H9 (cell line): ENCODE measurements around the gene BOD1L1. TPM values are rescaled to one million over a fixed set of nuclear protein-coding genes. Genes with fewer than 3 reads are reported as not detected.

Experiments used
- DNase-seq: peaks from one replicate; pipeline ENCODE4 v3.0.0-alpha.2; 2017
- H2AFZ ChIP-seq: one replicate; pipeline ENCODE4 v1.6.1; 2013; ENCODE audit warnings: mild to moderate bottlenecking, low read length, control low read depth, moderate library complexity
- H2AK5ac ChIP-seq: 2 replicates; pipeline ENCODE4 v1.6.1; 2013; ENCODE audit warnings: low read length, control low read depth, mixed read lengths; ENCODE audit not compliant: insufficient read length
- H2BK120ac ChIP-seq: one replicate; pipeline ENCODE4 v1.6.1; 2013; ENCODE audit warnings: low read depth, mild to moderate bottlenecking, low read length, control low read depth, inconsistent platforms; ENCODE audit not compliant: poor library complexity, severe bottlenecking
- H2BK12ac ChIP-seq: 2 replicates; pipeline ENCODE4 v1.6.1; 2013; ENCODE audit warnings: low read length, control low read depth, mixed read lengths, low read depth; ENCODE audit not compliant: insufficient read length
- H2BK15ac ChIP-seq: 2 replicates; pipeline ENCODE4 v1.6.1; 2013; ENCODE audit warnings: low read depth, low read length, control low read depth
- H2BK20ac ChIP-seq: one replicate; pipeline ENCODE4 v1.6.1; 2013; ENCODE audit warnings: low read depth, mild to moderate bottlenecking, low read length, control low read depth, inconsistent platforms; ENCODE audit not compliant: poor library complexity, severe bottlenecking
- H2BK5ac ChIP-seq: 2 replicates; pipeline ENCODE4 v1.6.1; 2013; ENCODE audit warnings: low read length, control low read depth, mixed read lengths; ENCODE audit not compliant: insufficient read length
- H3K14ac ChIP-seq: 2 replicates; pipeline ENCODE4 v1.6.1; 2013; ENCODE audit warnings: low read length, control low read depth; ENCODE audit not compliant: insufficient read depth
- H3K18ac ChIP-seq: 2 replicates; pipeline ENCODE4 v1.6.1; 2013; ENCODE audit warnings: low read depth, mild to moderate bottlenecking, mixed read lengths, low read length, control low read depth; ENCODE audit not compliant: insufficient read length
- H3K23ac ChIP-seq: 2 replicates; pipeline ENCODE4 v1.6.1; 2013; ENCODE audit warnings: low read length, control low read depth, mixed read lengths, low read depth; ENCODE audit not compliant: insufficient read length
- H3K23me2 ChIP-seq: 2 replicates; pipeline ENCODE4 v1.6.1; 2013; ENCODE audit warnings: low read depth, mild to moderate bottlenecking, mixed read lengths, low read length, control low read depth; ENCODE audit not compliant: insufficient read length, poor library complexity, severe bottlenecking
- H3K27ac ChIP-seq: 2 replicates; pipeline ENCODE4 v1.5.1; 2013; ENCODE audit warnings: low read length, control low read depth, mixed read lengths, low read depth; ENCODE audit not compliant: insufficient read length
- H3K27me3 ChIP-seq: 2 replicates; pipeline ENCODE4 v1.6.1; 2013; ENCODE audit warnings: low read length, control low read depth, inconsistent platforms; ENCODE audit not compliant: insufficient read depth
- H3K4ac ChIP-seq: 2 replicates; pipeline ENCODE4 v1.6.1; 2013; ENCODE audit warnings: low read depth, mild to moderate bottlenecking, control low read depth, inconsistent platforms, low read length, moderate library complexity
- H3K4me1 ChIP-seq: 2 replicates; pipeline ENCODE4 v1.6.1; 2013; ENCODE audit warnings: low read length, control low read depth, inconsistent platforms; ENCODE audit not compliant: insufficient read depth
- H3K4me2 ChIP-seq: 2 replicates; pipeline ENCODE4 v1.6.1; 2013; ENCODE audit warnings: low read length, control low read depth, mixed read lengths; ENCODE audit not compliant: insufficient read length, insufficient read depth
- H3K56ac ChIP-seq: 2 replicates; pipeline ENCODE4 v1.6.1; 2013; ENCODE audit warnings: low read depth, mild to moderate bottlenecking, mixed read lengths, low read length, control low read depth; ENCODE audit not compliant: insufficient read length
- H3K79me1 ChIP-seq: 2 replicates; pipeline ENCODE4 v1.6.1; 2013; ENCODE audit warnings: low read depth, mild to moderate bottlenecking, moderate library complexity, low read length, control low read depth, inconsistent platforms; ENCODE audit not compliant: insufficient read depth, poor library complexity, severe bottlenecking
- H3K79me2 ChIP-seq: 2 replicates; pipeline ENCODE4 v1.6.1; 2013; ENCODE audit warnings: low read length, control low read depth, inconsistent platforms; ENCODE audit not compliant: insufficient read depth
- H3K9ac ChIP-seq: 2 replicates; pipeline ENCODE4 v1.6.1; 2013; ENCODE audit warnings: low read length, control low read depth, mixed read lengths; ENCODE audit not compliant: insufficient read length; ENCODE audit errors: extremely low read depth
- H3K9me3 ChIP-seq: one replicate; pipeline ENCODE4 v1.6.1; 2013; ENCODE audit warnings: low read depth, low read length, inconsistent platforms; ENCODE audit not compliant: control insufficient read depth
- H3T11ph ChIP-seq: one replicate; pipeline ENCODE4 v1.6.1; 2013; ENCODE audit warnings: mild to moderate bottlenecking, low read length, control low read depth, inconsistent platforms
- H4K20me1 ChIP-seq: one replicate; pipeline ENCODE4 v1.6.1; 2013; ENCODE audit not compliant: control insufficient read depth, insufficient read length, insufficient read depth
- H4K5ac ChIP-seq: 2 replicates; pipeline ENCODE4 v1.6.1; 2013; ENCODE audit warnings: low read depth, mild to moderate bottlenecking, mixed read lengths, low read length, control low read depth; ENCODE audit not compliant: insufficient read length
- H4K8ac ChIP-seq: replicated peaks from 2 replicates; pipeline ENCODE4 v1.6.1; 2013; ENCODE audit warnings: low read length, control low read depth, mixed read lengths, low read depth; ENCODE audit not compliant: insufficient read length
- H4K91ac ChIP-seq: 2 replicates; pipeline ENCODE4 v1.6.1; 2013; ENCODE audit warnings: low read depth, mild to moderate bottlenecking, moderate library complexity, mixed read lengths, low read length, control low read depth; ENCODE audit not compliant: insufficient read length
- H3K27ac Mint-ChIP-seq, 3 experiments: 2 replicates in 2 of 3; 3 replicates in 1 of 3; pipeline ENCODE4 v1.8.0; 2020 to 2021; ENCODE audit warnings: mixed read lengths in 3 of 3, mild to moderate bottlenecking in 1 of 3, moderate library complexity in 1 of 3
- H3K27me3 Mint-ChIP-seq: 2 replicates; pipeline ENCODE4 v1.8.0; 2021; ENCODE audit warnings: low read depth, mild to moderate bottlenecking, moderate library complexity, mixed read lengths
- H3K36me3 Mint-ChIP-seq, 3 experiments: 2 replicates in 2 of 3; 3 replicates in 1 of 3; pipeline ENCODE4 v1.8.0; 2020 to 2021; ENCODE audit warnings: low read depth in 3 of 3, mixed read lengths in 3 of 3; ENCODE audit not compliant: insufficient read depth in 1 of 3
- H3K4me1 Mint-ChIP-seq, 2 experiments: 2 replicates each; pipeline ENCODE4 v1.8.0; 2020; ENCODE audit warnings: mixed read lengths in 2 of 2
- H3K4me3 Mint-ChIP-seq, 2 experiments: 2 replicates in 1 of 2; 3 replicates in 1 of 2; pipeline ENCODE4 v1.8.0; 2020 to 2021; ENCODE audit warnings: mild to moderate bottlenecking in 2 of 2, mixed read lengths in 2 of 2, moderate library complexity in 1 of 2
- H3K9me3 Mint-ChIP-seq, 2 experiments: 2 replicates in 1 of 2; 3 replicates in 1 of 2; pipeline ENCODE4 v1.8.0; 2020; ENCODE audit warnings: mild to moderate bottlenecking in 2 of 2, mixed read lengths in 2 of 2, moderate library complexity in 1 of 2
- CTCF ChIP-seq: fragments of 200-600 bp; sonication (generic); conservative IDR thresholded peaks from 3 replicates; pipeline ENCODE4 v1.8.0; 2021; ENCODE audit warnings: antibody characterized with exemption, mild to moderate bottlenecking
- WGBS: extraction: QIAGEN DNeasy Blood & Tissue Kit; methylation state at CpG from one replicate; pipeline ENCODE4 v1.1.7; 2013; ENCODE audit warnings: missing lambda C conversion rate, low lambda C conversion rate, mixed read lengths; ENCODE audit not compliant: insufficient read length; ENCODE audit errors: extremely low coverage; 5-methylcytosine and 5-hydroxymethylcytosine counted together
- total RNA-seq: library from RNA; stranded (reverse); gene quantifications from 2 replicates; pipeline ENCODE4 v1.2.1, GENCODE V29; 2021

BOD1L1 gene
- total RNA-seq, 1 experiment from 2014 or later: 37.8 TPM

DNA sequence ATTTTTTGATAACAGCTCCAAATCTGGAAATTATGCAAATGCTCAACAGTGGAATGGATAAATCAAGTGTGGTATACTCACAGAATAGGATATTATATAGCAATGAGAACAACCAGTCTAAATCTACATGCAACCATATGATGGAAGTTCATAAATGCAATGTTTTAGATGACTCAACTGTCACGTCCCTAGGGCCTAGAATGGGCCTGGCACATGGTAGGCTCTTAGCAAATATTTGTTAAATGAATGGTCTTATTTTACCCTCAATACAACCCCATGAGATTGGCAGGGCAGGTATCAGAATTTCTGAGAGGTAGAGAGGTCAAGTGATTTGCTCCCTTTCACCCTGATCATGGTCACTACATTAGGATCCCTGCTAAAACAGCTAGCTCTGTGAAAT lies 68.6 kb downstream of the BOD1L1 start:
- Histone ChIP-seq H3K4me2 (no peak overlapping the region), H3K9ac (no peak overlapping the region), H4K91ac (no peak overlapping the region), H3K23ac (no peak overlapping the region), H3K4ac (no peak overlapping the region), H4K8ac (no peak overlapping the region), H2BK15ac (no peak overlapping the region), H3K9me3 (no peaks in the 10 kb centered on the region), H2BK120ac (no peak overlapping the region), H3K56ac (no peak overlapping the region), H2BK12ac (no peak overlapping the region), H3T11ph (no peak overlapping the region), H3K27me3 (no peaks in the 10 kb centered on the region), H3K79me1 (no peaks in the 10 kb centered on the region), H2AFZ (no peak overlapping the region), H4K20me1 (no peaks in the 10 kb centered on the region), H2AK5ac (no peak overlapping the region), H4K5ac (no peak overlapping the region), H3K4me1 (no peaks in the 10 kb centered on the region), H3K18ac (no peak overlapping the region), H3K14ac (no peak overlapping the region), H3K23me2 (no peaks in the 10 kb centered on the region), H2BK5ac (no peak overlapping the region), H3K27ac (no peak overlapping the region), H3K79me2 (no peaks in the 10 kb centered on the region), H2BK20ac (no peak overlapping the region)
- no peaks in the 10 kb centered on the region for H3K27me3 Mint-ChIP-seq
- H3K27ac Mint-ChIP-seq: no peak overlapping the region
- no CpG with 5 or more reads among the region's 1 CpG for WGBS
- no peaks in the 10 kb centered on the region for H3K9me3 Mint-ChIP-seq
- no peak for DNase-seq
- H3K36me3 Mint-ChIP-seq: no peaks in the 10 kb centered on the region
- TF ChIP-seq CTCF: no peak
- peaks cover 0 to 4% of the 10 kb centered on the region in 2 experiments; a peak in 1 of 4 replicates for H3K4me1 Mint-ChIP-seq
- H3K4me3 Mint-ChIP-seq: no peak overlapping the region
